ENCODE data around the gene TMEM72.

TMEM72 gene

DNA sequence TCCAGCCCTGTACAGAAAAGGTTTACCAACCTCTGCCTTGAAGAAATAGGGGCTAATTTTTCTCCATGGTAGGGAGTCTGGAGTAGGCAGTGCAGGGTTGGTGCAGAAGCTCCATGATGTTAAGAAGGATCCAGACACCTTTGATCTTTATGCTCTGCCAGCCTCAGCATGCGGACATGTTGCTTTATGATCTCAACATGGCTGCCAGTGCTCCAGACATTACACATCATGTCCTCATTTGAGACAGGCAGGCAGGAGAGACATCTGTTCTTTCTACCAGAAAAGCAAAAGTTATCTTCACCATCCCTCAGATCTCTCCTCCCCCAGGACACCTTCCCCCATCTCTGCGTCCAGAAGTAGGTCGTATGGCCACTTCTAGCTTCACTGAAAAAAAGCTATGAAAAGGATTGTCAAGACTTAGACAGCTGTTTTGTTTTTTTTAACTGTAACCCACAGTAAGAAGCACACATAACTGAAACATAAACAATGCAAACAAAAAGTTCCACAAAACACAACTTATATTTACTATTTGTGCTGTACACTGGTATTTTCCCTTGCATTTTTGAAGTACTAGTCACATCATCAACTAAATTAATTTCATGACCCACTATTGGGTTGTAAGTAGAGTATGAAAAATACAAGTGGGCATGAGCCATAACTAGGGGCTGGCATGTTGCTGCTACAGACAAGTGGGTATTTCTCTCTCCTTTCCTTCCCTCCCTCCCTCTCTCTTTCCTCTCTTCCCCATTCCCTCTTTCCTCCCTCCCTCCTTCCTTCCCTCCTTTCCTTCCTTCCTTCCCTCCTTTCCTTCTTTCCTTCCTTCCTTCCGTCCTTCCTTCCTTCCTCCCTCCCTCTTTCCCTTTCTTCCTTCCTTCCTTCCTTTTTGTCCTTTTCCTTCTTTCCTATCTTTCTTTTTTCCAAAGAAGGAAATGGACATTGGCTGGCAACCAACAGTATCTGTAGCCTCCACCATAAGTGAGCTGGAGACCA is 45.9 kb downstream of the TMEM72 start:
- no peak for DNase-seq

DNA sequence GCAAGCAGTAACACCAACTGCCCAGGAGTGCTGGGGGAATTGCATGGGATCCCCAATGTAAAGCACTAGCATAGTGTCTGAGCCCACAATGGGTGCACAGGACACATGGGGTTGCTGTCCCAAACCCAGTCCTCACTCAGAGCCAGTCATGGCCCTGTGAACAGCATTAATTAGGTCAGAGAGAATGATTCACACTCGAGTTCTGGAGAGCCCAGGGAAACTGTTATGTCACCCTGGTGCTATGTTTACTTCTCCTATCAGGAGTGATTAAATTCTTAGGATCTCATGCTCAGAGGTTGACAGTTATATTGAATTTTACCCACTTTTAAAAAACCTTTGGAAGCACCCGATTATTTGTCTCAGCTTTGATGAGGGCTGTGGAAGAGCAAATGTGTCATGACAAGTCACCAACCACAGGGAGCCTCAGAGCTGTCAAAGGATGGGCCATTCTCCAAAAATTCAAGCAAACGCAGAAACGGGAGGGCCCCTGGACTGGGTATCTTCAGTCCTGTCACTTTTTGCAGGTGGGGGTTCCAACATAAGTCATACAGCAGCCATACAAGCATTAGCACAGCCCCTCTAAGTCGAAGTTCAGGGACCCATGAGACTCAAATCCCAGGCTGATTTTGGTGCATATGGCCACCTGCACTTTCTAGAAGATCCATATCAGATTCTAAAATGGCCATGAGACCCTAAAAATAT is 47.2 kb downstream of the TMEM72 start:
- no peak for DNase-seq

DNA sequence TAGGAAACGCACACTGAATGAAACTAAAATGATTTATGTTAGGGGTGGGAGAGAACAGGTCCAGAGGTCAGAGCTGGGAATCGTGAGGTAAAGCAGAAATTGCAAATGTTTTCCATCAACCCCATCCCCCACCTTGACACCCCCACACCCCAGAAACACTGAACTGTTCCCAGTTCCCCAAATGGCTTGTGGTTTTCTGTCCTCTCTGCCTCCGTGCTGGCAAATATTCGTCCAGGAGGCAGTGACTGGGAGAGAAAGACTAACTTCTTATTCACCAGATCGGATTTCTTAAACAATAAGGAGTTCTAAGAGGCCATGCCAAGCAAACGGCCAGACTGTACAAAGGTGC is 47.7 kb downstream of the TMEM72 start:
- no peak for DNase-seq

DNA sequence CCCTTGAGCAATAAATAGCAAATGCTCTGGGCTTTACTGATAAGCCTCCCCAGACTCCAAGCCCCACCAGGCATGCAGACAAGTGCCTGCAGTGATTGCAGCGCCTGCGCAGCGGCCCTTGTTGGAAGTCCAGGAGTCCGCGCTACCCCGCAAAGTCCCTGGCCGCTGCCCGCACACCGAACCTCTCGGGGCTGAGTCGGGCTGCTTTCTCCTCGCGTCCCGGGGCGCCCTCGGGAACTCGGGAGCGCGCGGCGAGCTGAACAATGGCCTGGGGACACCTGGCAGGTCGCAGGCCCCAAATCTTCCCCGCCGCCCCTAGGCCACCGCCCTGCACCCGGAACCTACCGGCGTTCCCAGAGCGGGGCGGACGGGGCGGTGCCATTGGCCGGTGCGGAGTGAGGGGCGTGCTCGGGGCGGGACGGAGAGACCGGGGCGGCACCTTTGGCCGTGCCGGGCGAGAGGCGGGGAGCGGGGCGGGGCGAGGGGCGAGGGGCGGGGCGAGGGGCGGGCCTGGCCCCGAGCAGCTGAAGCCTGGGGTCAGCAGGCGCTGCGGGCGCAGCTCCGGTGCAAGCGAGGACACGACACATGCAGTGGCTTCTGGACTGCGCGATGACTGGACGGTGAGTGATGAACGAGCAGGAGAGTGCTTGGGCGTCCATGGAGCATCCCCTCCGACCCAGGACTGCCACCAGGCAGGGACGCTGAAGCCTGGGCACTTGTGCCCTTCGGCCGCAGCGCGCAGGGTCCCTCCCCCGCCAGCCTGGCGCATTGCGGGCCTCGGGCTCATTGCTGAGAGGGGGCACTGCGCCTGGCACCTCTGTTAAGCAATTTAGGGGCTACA is 48.3 kb downstream of the TMEM72 start, which contains the start of gene RASSF4:
RASSF4 (plus strand) TSS at position 556 of the 841 bp plus-strand sequence. CDS start 10,401 bp downstream, outside the sequence.
- peak; percentile 93 for DNase-seq

- no peak for DNase-seq
Observed at GRCh38 chr10:44960088-44960460, 48.9 kb downstream of the TMEM72 start.

GRCh38 chr10:44960482-44961229 is 49.5 kb downstream of the TMEM72 start:
- peak; percentile 15 for DNase-seq

DNA sequence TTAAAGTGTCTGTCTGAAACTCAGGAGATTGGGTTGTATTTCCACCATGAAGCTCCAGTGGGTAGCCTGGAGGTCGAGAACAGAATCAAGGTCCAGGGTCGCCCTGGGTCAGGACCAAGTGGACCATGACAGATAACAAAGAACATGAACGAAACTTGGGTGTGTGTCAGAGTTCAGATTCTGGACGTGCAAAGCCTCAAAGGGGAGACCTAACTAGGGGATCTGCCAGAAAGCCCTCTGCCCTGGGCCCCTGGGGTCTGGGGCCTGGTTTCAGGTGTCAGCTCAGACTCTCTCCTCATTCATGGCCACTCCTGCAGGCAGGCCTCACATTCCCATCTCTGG is 50.1 kb downstream of the TMEM72 start:
- peak; percentile 16 for DNase-seq

DNA sequence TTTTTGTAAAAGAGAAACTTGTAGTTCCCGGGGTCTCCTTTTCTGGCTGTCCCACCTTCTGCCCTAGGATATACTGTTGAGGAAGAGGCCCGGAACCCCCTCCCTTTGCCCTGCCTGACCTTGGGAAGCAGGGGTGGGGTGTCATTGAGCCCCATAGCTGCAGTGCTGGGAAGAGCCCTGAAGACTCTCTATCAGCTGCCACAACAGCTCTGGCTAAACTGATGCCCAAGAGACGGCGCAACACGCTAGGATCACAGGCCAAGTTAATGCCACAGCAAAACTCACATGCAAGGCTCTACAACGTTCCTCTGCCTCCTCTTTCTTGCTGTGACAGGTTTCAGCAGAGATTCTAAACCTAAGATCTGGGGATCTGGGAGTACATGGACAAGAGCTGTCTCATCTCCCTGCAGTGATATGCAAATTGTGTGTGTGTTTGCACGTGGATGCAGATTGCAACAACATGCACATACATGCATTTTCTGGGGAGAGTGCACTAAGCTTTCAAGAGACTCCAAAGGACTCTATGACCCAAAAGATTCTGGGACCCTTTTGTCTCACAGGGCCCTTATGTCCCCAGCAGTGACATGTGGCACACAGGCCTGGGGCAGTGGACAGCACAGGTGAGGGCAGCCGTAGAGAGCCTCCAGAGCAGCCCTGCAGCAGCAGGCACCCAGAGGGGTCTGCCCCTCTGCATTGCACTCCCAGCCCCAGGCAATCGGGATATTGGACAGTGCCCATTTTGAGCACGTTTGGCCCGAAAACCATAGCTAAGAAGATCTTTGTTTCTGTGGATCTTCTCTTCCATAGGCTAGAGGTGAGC is 51.0 kb downstream of the TMEM72 start:
- peak; percentile 12 for DNase-seq

DNA sequence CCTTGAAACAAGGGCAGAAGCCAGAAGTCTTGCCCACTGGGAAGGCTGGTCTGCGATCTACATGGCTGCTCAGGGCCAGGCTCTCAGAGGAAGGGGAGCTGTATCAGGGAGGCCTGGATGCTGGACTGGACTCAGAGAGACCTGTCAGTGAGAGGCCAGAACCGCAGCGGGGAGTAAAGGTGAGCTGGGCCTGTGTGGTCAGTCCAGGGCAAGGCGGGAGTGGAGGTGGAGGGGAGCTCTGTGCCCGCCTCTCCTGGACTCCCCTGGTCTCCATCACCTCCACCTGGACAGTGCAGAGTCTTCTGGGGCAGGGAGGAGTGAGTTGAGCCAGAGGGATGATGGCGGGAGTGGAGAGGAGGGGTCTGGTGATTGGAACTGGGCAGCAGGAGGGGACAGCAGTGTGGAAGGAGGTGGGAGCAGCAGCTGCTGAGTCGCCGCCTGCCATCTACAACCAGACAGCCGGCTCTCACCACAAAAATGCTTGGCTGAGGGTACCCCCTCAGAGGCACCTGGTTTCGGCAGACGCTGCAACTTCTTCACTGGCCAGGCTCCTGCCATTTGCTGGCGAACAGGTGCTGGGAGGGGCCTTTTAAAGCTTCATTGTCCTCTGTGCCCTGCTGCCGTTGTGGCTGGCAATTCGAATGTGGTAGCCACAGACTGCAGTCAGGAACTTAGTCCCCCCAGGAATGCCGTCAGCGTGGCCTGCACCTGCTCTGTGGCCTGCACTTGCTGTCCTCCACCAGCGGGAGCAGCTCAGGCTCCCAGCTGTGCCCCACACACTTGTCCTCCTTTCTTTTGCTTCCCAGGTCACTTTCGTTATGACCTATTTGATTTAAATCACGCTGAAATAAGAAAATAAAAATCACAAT is 52.0 kb downstream of the TMEM72 start:
- peak; percentile 75 for DNase-seq

- peak; percentile 88 for DNase-seq
Observed at GRCh38 chr10:44963772-44964633, 52.9 kb downstream of the TMEM72 start.

- no peak for DNase-seq
Observed at GRCh38 chr10:44965104-44965503, 54.0 kb downstream of the TMEM72 start.

DNA sequence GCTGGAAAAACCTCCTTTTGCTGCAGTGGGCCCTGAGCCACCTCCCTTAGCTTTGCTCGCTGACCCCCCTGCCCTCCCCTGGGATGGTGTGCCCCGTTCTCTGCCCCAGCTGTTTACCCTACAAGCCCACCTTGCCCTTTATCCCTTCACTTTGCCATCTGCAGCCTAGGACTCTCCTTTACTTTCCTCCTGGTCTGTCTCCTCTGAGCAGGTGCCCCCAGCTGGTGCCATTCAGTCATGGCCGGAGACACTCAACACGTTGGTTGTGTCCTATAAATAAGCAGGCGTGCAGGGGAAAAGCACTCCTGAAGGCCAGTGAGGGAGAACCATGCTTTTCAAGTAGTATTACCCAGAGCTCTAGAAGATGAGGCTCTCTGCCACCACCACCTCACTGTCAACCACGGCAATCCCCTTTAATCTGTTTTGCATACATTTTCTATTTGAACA is 54.5 kb downstream of the TMEM72 start:
- peak; percentile 53 for DNase-seq

DNA sequence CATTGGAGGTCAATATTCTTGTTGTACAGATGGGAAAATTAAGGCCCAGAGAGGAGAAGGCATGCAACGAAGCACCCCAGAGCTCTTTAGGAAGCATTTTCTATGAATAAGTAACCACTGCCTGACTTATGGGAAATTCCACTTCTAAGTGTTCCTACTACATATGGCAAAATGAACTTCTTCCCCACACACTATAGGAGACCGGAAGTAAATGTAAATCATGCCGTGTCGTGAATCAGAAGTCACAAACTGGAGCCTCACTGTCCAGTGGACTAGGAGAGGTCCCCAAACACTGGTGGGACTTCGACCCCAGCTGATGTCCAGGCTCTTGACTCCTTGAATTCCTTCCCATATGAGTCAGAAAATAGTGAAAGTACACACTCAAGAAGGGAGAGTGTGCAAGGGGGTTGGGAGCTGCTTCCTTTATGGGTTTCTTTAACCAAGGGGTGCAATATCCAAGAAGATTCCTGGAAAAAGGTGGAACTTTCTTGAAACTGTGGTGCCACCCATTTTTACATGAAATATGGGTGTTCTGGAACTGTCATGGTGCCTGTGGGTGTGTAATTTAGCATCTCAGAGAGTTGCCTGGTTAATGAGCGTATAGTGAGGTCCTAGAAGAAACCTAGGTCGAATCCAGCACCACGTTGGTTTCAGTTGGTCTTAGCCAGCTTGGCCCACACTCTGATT is 55.1 kb downstream of the TMEM72 start:
- peak; percentile 6 for DNase-seq

DNA sequence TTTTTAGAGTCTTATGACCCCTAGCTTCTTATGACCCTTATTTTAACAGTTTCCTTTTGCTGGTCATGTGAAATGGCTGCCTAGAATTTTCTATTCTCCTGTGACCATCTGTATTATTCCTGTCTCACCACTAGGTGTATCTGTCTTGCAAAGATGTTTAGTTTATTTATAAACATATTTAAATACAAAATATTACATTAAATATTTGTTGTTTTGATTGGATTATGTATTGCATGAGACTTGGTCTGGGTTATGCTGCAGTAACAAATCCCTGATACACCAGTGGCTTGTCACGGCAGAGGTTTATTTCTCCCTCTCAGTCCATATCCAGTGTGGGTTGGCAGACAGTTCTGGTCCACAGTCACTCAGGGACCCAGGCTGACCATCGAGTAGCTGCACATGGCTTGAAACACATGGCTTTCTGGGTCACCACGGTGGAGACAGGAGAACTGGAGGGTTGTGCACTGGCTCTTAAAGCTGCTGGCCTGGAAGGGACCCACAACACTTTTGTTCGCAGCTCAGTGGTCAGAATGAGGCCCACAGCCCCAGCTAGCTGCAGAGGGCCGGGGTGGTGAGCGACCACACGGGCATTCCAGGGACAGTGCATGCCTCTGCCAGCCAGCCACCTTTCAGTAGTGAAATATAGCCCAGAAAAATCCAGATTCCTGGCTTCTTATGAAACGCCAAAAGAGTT is 55.8 kb downstream of the TMEM72 start:
- DNase-seq: peak; percentile 10

GRCh38 chr10:44967616-44968015 is 56.5 kb downstream of the TMEM72 start:
- DNase-seq: peak; percentile 32

GRCh38 chr10:44968091-44968490 is 57.0 kb downstream of the TMEM72 start:
- peak; percentile 55 for DNase-seq

DNA sequence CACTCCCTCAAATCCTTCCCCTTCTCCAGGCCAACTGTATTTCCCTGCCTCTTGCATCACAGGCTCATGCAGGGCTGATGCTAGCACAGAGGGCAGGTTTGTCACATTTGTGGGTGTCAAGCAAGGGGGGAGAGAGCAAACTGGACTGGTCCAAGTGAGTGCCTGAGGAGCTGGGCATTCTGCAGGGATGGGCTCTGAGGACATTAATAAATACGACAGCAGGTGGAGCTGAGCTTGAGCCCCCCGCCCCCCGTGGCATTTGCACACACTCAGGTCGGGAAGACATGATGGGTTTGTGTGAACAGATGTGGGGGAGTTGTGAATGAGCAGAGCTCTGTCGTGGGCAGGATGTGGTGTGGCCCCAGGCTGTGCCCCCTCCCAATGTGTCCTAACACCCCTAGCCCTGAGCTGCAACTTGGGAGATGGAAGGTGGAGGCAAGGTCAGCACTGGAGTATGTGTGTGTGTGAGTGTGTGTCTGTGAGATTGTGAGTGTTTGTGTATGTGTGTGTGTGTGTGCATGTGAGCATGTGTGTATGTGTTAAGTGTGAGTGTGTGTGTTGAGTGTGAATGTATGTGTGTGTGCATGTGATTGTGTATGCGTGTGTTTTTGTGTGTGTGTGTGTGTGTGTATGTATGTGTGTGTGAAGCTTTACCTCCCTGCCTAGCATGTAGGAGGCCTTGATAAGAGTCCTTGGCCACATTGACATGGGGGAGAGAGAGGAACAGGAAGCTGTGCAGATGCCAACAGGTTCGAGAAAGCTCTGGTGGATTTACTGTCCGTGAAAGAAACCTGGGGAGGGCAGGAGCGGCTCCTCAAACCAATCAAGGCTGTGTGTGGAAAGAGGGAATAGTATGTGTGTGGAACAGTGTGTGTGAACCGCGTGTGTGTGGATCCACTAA is 57.6 kb downstream of the TMEM72 start:
- no peak for DNase-seq

Measured in right hindlimb (tissue), 1 donor.